Stimulated activated CD4-positive, alpha-beta T cell treated with anti-CD3 and anti-CD28 coated beads, TNF-alpha, amount 100 ng/mL, for 4 hours (primary cell): ENCODE measurements around the gene SMIM14.

Experiments
- DNase-seq, 3 experiments: peaks; one replicate each; pipeline ENCODE4 v3.0.0-alpha.2; 2020; ENCODE audit warnings: low read depth in 3 of 3

Gene SMIM14

DNA sequence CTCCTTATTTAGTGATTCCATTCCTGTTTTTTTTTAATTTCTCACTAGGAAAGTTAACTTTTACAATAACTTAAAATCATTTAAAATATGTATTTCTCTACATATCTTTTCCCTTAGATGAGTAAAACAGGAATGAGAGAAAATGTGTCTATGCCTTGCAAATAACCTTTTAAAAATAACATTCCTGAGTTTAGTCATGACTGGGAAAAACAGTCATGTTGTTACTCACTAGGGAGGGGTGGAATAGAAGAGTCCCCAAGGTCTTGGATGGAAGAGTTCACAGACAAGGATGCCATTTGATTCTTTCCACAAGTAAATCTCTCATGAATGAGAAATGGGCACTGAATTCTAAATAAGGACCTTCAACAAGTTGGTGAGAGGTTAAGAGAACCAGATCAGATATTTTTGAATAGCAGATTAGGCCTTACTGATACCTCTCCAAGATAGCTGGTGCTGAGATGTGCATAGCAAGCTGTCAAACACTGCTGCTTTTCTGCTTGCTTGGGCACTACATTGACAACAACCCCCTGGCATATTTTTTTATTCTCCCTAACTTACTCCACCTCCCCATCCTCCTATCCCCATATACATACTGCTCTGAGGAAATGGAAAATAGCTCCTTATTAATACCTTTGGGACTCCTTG, 136.5 kb downstream of the SMIM14 start:
- DNase-seq: no peak

DNA sequence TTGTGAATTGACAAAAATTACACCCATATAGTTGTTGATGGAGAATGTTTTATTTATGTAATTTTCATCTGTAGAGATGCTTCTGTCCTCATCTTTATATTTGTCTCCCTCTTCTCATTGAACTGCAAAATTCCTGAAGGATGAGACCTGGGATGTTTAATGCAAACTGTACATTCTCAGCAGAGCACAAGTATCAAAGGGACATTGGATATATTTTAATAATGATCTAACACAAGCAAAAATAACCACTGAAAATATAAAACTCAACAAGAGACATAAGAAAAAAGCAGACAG, 140.0 kb downstream of the SMIM14 start:
- no peak for DNase-seq

DNA sequence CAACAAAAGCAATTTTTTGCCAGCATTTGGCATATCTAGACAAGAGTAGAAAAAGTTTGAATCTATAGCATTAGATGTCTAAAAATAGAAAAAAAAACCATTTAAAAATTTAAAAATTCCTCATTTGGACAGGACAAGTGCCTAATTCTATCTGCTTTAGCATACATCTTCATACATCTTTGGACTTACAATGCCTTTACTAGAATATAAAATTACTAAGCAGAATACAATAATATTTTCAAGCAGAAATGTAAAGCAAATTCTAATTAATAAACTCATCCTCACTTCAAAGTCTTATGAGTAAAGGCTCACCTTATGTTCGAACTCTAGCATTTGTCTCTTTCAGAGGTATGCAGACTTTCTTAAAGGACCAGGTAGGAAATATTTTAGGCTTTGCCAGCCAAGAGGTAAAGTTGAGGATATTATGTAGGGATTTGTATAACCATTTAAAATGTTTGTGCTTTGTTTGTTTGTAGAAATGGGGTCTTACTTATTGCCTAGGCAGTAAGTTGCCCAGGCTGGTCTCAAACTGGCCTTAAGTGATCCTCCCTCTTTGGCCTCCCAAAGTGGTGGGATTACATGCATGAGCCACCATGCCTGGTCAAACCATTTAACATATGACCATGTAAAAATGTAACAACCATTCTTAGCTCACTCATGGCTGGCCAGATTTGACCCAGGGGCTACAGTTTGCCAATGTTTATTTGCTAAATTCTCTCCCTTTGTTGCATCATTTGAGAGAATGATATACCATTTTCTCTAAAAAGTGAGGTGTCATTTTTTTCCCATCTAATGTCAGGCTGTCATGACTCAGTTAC, 140.5 kb downstream of the SMIM14 start:
- DNase-seq: no peak
